Measurements from ENCODE around the gene EFTUD2. TPM values are rescaled to one million over a fixed set of nuclear protein-coding genes. Genes with fewer than 3 reads are reported as not detected.

Gene EFTUD2
- total and polyA plus RNA-seq, 2 of the 4 experiments (the other 2 are of a cell fraction): 72.5 to 126 TPM

DNA sequence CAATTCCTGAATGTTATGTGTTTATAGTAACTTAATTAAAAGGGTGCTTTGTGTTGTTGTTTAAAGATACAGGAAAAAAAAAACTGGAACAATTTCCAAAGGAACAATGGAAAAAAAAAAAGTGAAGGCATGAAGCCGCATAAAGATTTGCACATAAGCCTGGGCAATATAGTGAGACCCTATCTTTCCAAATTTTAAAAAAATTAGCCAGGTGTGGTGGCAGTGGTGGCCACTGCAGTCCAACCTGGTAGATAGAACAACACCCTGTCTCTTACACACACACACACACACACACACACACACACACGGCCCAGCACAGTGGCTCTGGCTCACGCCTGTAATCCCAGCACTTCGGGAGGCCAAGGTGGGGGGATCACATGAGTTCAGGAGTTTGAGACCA, 91.1 kb downstream of the EFTUD2 start:
- no peak overlapping the region for H2BK20ac ChIP-seq (ENCODE audit: low read depth, low read length)
- no TSS peak for BruUV-seq (replicated peaks)
- H2AFZ ChIP-seq (replicated peaks; ENCODE audit: low read length, poor library complexity): no peak overlapping the region
- no peak overlapping the region for H3K27ac ChIP-seq (ENCODE audit: insufficient read depth, low read length)
- peaks cover 26% of the 10 kb centered on the region for H4K20me1 ChIP-seq (ENCODE audit: insufficient read depth, low read length)
- H3K9ac ChIP-seq (ENCODE audit: low read depth, low read length): no peak overlapping the region
- no peaks in the 10 kb centered on the region for H3K27me3 ChIP-seq (ENCODE audit: control insufficient read depth, insufficient read depth, low read length)
- no peak overlapping the region for H3K18ac ChIP-seq (ENCODE audit: low read depth, low read length)
- no peak overlapping the region for H3K14ac ChIP-seq (replicated peaks; ENCODE audit: low read depth, low read length)
- no peak overlapping the region for H3K4me3 ChIP-seq (ENCODE audit: insufficient read depth, low read depth, low read length)
- H3K4me1 ChIP-seq (ENCODE audit: control insufficient read depth, insufficient read depth, low read length): peaks cover 7% of the 10 kb centered on the region
- H2BK5ac ChIP-seq (ENCODE audit: low read depth, low read length, poor library complexity, severe bottlenecking): no peak overlapping the region
- ChIA-PET POLR2A (ENCODE audit: unreplicated experiment) (no interaction called here), CTCF (interaction anchor here (1.0 kb wide), 1 partner anchor 36 kb away, joined by 3 read pairs; no protein-coding TSS in a partner anchor)
- intact Hi-C loops (cut with micrococcal nuclease) (no loop called here), in situ Hi-C loops (cut with MboI; ENCODE audit: low sequenced_read_pairs) (no loop called here), dilution Hi-C loops (cut with HindIII; ENCODE audit: low sequenced_read_pairs, unreplicated experiment) (no loop called here)
- no CpG with 5 or more reads among the region's 4 CpGs for WGBS, 2 experiments (ENCODE audit: extremely low coverage in 2 of 2, insufficient read length in 1 of 2)
- no peak overlapping the region for H3K4ac ChIP-seq (ENCODE audit: low read depth, low read length)
- ATAC-seq (ENCODE audit: low read depth) (no peak), DNase-seq (no peak)
- TF ChIP-seq SMC3 (IDR thresholded peaks at IDR 0.05; ENCODE audit: low read depth, low read length) (no peak), CEBPB (IDR thresholded peaks at IDR 0.05; ENCODE audit: low read depth, low read length) (no peak), NFE2L2 (IDR thresholded peaks at IDR 0.05; ENCODE audit: low read depth, low read length) (no peak), FOS (IDR thresholded peaks at IDR 0.05; ENCODE audit: low read depth, low read length) (no peak), RAD21 (IDR thresholded peaks at IDR 0.05; ENCODE audit: low read length) (no peak), POLR2A (IDR thresholded peaks at IDR 0.05; ENCODE audit: low read depth, low read length) (no peak), CHD1 (IDR thresholded peaks at IDR 0.05; ENCODE audit: low read depth, low read length) (no peak), MAZ (IDR thresholded peaks at IDR 0.05; ENCODE audit: borderline replicate concordance, low read depth, low read length) (no peak), MXI1 (IDR thresholded peaks at IDR 0.05; ENCODE audit: borderline replicate concordance, low read depth, low read length) (no peak), MAFK (IDR thresholded peaks at IDR 0.05; ENCODE audit: low read depth, low read length) (no peak), RFX5 (IDR thresholded peaks at IDR 0.05; ENCODE audit: low read depth, low read length) (no peak)
- TF ChIP-seq, protein P1, sequence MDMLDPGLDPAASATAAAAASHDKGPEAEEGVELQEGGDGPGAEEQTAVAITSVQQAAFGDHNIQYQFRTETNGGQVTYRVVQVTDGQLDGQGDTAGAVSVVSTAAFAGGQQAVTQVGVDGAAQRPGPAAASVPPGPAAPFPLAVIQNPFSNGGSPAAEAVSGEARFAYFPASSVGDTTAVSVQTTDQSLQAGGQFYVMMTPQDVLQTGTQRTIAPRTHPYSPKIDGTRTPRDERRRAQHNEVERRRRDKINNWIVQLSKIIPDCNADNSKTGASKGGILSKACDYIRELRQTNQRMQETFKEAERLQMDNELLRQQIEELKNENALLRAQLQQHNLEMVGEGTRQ (IDR thresholded peaks at IDR 0.05; ENCODE audit: low read depth, low read length): no peak
- TF ChIP-seq, protein P2, sequence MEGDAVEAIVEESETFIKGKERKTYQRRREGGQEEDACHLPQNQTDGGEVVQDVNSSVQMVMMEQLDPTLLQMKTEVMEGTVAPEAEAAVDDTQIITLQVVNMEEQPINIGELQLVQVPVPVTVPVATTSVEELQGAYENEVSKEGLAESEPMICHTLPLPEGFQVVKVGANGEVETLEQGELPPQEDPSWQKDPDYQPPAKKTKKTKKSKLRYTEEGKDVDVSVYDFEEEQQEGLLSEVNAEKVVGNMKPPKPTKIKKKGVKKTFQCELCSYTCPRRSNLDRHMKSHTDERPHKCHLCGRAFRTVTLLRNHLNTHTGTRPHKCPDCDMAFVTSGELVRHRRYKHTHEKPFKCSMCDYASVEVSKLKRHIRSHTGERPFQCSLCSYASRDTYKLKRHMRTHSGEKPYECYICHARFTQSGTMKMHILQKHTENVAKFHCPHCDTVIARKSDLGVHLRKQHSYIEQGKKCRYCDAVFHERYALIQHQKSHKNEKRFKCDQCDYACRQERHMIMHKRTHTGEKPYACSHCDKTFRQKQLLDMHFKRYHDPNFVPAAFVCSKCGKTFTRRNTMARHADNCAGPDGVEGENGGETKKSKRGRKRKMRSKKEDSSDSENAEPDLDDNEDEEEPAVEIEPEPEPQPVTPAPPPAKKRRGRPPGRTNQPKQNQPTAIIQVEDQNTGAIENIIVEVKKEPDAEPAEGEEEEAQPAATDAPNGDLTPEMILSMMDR (conservative IDR thresholded peaks at IDR 0.05; ENCODE audit: low read depth, low read length): no peak
- TF ChIP-seq, protein P3, sequence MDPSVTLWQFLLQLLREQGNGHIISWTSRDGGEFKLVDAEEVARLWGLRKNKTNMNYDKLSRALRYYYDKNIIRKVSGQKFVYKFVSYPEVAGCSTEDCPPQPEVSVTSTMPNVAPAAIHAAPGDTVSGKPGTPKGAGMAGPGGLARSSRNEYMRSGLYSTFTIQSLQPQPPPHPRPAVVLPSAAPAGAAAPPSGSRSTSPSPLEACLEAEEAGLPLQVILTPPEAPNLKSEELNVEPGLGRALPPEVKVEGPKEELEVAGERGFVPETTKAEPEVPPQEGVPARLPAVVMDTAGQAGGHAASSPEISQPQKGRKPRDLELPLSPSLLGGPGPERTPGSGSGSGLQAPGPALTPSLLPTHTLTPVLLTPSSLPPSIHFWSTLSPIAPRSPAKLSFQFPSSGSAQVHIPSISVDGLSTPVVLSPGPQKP (IDR thresholded peaks at IDR 0.05; ENCODE audit: borderline replicate concordance, low read depth, low read length): no peak
- no peak overlapping the region for H4K5ac ChIP-seq (ENCODE audit: low read depth, low read length)
- H3K56ac ChIP-seq (ENCODE audit: extremely low read depth, insufficient read depth, low read length): no peak overlapping the region
- H3K9me3 ChIP-seq (ENCODE audit: control insufficient read depth, insufficient read depth, low read length): no peaks in the 10 kb centered on the region
- no peak overlapping the region for H2BK15ac ChIP-seq (ENCODE audit: low read depth, low read length)
- no peak overlapping the region for H4K8ac ChIP-seq (ENCODE audit: low read depth in 2 of 2, low read length in 2 of 2)
- H3K4me2 ChIP-seq (ENCODE audit: low read depth, low read length): no peak overlapping the region
- peaks cover 14% of the 10 kb centered on the region for H3K9me1 ChIP-seq (ENCODE audit: insufficient read depth, low read length)
- H3K79me1 ChIP-seq (ENCODE audit: low read depth in 1 of 2, low read length in 2 of 2): peaks cover 30 to 79% of the 10 kb centered on the region in 2 experiments
- no peak overlapping the region for H2AK5ac ChIP-seq (ENCODE audit: low read depth, low read length)
- peaks cover 20% of the 10 kb centered on the region for H3K36me3 ChIP-seq (ENCODE audit: control insufficient read depth, insufficient read depth, low read length)
- no peak overlapping the region for H2AK9ac ChIP-seq (replicated peaks; ENCODE audit: low read depth, low read length, poor library complexity)
- no peak overlapping the region for H2BK120ac ChIP-seq (ENCODE audit: low read depth, low read length)
- no peak overlapping the region for H3K23ac ChIP-seq (ENCODE audit: low read depth, low read length)
- H4K91ac ChIP-seq (ENCODE audit: insufficient read depth, low read depth, low read length): no peak overlapping the region

All from IMR-90 (cell line).